ENCODE data around the gene LYRM4.

LYRM4 gene

DNA sequence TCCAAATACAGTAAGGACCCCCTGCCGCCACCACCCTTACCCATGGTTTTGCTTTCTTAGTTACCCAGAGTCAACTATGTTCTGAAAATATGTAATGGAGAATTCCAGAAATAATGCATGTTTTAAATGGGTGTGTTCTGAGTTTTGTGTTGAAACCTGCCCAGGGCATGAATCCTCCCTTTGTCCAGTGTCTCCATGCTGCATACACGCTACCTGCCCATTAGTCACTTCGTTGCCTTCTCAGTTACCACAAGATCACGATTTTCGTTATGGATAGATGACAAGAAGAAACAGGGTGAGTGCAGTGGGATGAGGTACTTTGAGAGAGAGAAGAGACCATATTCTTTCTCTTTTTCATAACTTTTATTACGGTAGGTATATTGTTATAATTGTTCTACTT is 11.2 kb upstream of the LYRM4 start:
- FAIRE-seq, result no peak
- no peak for DNase-seq (ENCODE audit: insufficient read length, low spot score)
- TF ChIP-seq POLR2A (IDR thresholded peaks at IDR 0.05; ENCODE audit: low read depth, low read length), result no peak

DNA sequence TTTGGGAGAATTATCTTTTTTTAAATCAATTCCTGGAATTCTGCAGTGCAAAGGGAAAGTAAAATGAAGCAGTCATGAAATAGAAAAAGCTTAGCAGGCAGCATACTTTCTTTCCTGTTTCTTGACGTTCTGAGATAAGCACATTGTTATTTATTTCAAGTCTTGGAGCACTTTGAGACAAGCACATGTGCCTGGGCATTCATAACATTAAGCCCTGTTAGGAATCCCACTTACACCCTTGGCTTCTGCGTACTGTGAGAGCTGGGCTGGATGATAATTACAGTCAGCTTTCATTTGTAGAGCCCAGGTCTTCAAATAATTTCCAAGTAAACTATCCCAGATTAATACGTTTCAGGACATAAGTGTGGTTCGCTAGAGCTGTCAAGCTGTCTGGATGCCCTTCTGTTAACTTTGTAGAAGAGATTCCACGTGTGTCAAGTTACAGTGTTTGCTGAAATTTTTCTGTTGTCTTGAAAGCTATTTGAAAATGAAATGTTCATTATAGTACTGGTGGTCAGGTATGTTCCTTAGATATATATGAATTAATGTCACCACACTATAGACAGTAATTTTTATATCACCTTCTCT is 9.4 kb upstream of the LYRM4 start:
- no peak for TF ChIP-seq POLR2A (IDR thresholded peaks at IDR 0.05; ENCODE audit: low read depth, low read length)
- DNase-seq (ENCODE audit: insufficient read length, low spot score) (no peak), FAIRE-seq (no peak)

DNA sequence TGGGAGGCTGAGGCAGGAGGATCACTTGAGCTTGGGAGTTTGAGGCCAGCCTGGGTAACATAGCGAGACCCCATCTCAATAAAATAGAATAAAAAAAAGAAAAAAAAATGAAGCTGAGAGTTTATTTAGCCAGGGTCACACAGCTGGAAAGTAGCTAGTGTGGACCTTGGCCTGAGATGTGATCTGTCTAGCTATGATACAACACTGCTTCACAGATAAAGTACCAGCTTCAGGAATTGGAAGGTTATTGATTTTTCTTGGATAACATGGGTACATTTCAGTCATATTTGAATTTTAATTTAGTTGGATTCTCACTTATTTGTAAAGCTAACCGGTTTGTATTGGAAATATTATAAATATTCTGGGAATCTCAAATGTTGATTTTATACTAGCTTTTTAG is 5.7 kb upstream of the LYRM4 start:
- FAIRE-seq, result no peak
- TF ChIP-seq POLR2A (IDR thresholded peaks at IDR 0.05; ENCODE audit: low read depth, low read length), result no peak
- DNase-seq (ENCODE audit: insufficient read length, low spot score), result no peak

DNA sequence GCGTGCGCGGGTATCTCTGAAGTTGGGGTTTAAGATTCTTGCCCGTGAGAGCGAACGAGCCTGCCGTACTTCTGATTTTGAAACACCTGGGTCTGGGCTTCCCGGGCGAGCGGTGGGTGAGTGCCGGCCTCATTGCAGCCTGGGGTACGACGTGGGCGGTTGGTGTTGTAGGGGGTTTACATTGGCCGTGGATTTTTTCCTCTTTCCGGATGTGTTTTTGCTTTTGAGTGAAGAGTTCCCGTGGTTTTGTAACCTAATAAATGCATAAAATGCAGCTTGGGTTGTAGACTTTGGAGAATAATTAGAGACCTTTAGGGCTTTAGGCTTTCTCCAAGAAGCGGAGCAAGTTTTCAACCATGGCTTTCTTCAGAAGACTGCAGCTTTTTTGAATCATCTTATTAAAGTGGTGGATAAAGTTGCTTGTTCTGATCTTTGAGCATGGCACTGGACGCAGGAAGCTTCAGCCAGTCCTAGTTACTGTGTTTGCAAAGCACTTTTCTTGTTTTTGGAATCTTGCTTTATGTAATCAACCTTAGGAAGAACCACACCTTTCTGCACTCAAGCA is 877 bp upstream of the LYRM4 start:
- no peak for TF ChIP-seq POLR2A (IDR thresholded peaks at IDR 0.05; ENCODE audit: low read depth, low read length)
- FAIRE-seq (no peak), DNase-seq (ENCODE audit: insufficient read length, low spot score) (no peak)

DNA sequence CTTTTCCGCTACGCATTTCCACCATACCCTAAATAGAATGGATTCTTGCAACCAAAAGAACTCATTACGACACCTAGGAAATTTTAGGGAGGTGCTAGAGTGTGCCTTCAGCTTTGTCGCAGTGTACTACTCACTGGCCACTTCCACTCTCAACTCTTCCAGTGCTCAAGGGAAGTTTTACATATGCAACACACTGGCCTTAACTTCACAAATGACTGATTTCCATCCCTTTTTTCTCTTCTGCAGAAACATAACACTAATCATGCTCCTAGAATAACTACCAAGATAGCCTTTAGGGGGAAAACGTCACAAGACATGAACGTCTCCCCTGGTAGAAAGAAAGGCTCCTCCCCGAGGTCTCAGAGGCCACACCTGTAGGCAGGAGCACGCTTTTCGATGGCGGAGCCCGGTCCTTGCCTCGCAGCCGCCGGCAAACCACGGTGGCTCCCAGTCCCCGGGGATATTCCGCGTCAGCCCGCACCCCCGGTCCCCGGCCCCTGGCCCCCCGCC is 584 bp downstream of the LYRM4 start:
- FAIRE-seq (peak; percentile 41), DNase-seq (ENCODE audit: insufficient read length, low spot score) (peak; percentile 62)
- TF ChIP-seq POLR2A (IDR thresholded peaks at IDR 0.05; ENCODE audit: low read depth, low read length), result no peak

DNA sequence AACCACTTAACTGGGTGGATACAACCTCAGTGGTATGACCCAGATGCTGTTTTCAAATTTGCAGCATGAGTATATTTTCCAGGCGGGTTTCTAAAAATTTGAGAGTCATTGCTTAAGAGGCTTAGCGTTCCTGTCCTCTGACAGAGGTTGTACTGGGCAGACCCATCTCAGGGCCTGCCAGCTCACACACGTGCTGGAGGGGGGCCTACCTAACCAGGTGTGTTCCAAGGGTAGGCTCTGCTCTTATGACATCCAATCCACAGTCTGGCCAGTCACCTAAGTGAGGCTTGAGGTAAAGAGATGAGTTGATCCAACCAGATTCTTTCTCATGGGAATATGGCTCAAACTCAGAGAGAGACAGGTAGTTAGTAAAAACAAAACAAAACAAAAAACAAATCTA is 1.3 kb downstream of the LYRM4 start:
- no peak for FAIRE-seq
- TF ChIP-seq POLR2A (IDR thresholded peaks at IDR 0.05; ENCODE audit: low read depth, low read length), result no peak
- DNase-seq (ENCODE audit: insufficient read length, low spot score), result no peak

DNA sequence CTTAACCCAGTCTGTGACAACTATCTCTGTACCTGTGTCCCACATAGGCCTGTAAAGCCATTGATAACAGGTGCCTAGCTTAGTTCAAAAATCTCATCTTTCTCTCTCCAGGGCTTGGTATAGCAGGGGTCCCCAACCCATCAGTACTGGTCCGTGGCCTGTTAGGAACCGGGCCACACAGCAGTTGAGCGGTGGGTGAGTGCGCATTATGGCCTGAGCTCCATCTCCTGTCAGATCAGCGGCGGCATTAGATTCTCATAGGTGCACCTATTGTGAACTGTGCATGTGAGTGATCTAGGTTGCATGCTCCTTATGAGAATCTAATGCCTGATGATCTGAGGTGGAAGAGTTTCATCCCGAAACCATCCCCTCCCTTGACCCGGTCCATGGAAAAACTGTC is 3.4 kb downstream of the LYRM4 start:
- DNase-seq (ENCODE audit: insufficient read length, low spot score), result no peak
- TF ChIP-seq POLR2A (IDR thresholded peaks at IDR 0.05; ENCODE audit: low read depth, low read length), result no peak
- FAIRE-seq, result no peak

DNA sequence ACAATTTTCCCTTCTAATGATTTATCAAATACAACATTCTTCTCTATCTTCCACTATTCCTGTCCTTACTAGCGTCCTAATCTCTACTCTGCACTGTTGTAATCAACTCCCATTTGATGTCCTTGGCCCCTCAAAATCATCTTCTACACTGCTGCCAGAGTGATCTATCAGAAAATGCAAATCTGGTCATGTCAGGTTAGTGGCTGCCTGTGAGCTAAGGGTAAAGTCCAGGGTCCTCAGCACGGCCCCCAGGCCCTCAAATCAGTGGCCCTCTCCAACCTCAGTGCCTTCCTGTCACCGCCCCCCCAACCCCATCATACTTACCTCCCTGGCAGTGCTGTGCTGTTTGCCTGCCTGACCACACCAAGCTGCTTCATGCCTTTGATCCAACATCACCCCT is 3.8 kb downstream of the LYRM4 start:
- no peak for TF ChIP-seq POLR2A (IDR thresholded peaks at IDR 0.05; ENCODE audit: low read depth, low read length)
- no peak for FAIRE-seq
- no peak for DNase-seq (ENCODE audit: insufficient read length, low spot score)

DNA sequence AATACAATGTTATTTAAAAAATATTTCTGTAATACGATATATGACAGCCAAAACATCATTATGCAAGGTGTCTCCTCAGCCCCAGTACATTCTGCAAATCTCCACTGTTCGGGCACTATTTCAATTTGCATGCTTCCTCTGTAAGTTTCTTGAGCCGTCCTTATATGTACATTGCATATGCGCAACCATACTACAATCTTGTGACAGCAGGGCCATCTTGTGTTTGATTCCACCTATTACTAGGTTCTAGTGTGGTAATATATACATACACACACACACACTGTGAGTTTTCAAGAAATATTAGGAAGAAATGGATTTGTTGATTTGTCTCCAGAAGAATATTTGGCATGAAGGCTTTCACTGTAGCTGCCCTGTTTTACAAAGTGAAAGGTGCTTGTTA is 9.8 kb downstream of the LYRM4 start:
- DNase-seq (ENCODE audit: insufficient read length, low spot score) (no peak), FAIRE-seq (no peak)
- TF ChIP-seq POLR2A (IDR thresholded peaks at IDR 0.05; ENCODE audit: low read depth, low read length), result no peak

DNA sequence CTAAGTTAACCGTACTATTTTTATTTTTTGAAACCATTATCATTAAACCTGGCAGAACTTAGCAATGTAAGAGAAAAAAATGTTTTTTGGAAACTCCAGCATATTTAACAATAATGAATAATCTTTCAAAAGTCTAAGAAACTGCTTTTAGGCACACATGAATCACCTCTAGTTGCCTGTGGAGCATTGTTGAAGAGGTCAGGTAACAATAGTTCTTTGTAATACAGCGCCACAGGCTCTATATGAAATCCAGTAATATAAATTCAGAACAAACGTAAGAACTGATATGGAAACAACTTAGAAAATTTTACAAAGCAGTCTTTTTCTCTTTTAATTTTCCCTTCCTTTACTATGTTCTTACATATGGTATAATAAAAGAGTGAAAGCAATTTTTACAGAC is 10.3 kb downstream of the LYRM4 start:
- DNase-seq (ENCODE audit: insufficient read length, low spot score), result no peak
- FAIRE-seq, result no peak
- no peak for TF ChIP-seq POLR2A (IDR thresholded peaks at IDR 0.05; ENCODE audit: low read depth, low read length)

DNA sequence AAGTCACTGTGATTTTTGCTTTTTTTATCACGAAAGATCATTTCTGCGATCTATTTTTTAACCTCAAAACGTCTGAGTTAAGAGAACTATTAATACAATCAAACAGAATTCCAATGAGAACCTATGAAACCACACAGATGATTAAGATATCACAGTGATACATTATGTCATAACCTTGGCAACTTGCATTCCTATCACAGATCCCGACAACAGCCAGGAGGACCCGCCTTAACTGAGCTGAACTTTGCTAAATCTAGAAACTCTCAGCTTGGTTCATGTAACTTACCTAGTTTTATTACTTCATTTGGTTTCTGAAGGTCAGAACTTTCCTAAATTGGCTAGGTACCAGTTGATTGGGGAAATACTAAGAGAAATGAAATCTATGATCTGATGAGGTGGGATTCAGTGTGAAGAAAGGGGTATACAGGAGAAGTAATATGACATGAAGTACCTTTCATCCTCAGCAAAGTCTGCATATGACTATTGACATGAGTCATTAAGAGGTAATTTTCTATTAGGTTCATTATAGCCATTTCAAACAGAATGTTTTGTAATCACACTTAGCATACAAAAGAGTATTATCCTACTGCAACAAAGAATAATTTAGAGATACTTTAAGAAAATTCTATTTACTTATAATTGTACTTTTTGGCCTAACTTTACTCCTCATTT is 11.2 kb downstream of the LYRM4 start:
- DNase-seq (ENCODE audit: insufficient read length, low spot score), result no peak
- no peak for TF ChIP-seq POLR2A (IDR thresholded peaks at IDR 0.05; ENCODE audit: low read depth, low read length)
- peak; percentile 38 for FAIRE-seq

DNA sequence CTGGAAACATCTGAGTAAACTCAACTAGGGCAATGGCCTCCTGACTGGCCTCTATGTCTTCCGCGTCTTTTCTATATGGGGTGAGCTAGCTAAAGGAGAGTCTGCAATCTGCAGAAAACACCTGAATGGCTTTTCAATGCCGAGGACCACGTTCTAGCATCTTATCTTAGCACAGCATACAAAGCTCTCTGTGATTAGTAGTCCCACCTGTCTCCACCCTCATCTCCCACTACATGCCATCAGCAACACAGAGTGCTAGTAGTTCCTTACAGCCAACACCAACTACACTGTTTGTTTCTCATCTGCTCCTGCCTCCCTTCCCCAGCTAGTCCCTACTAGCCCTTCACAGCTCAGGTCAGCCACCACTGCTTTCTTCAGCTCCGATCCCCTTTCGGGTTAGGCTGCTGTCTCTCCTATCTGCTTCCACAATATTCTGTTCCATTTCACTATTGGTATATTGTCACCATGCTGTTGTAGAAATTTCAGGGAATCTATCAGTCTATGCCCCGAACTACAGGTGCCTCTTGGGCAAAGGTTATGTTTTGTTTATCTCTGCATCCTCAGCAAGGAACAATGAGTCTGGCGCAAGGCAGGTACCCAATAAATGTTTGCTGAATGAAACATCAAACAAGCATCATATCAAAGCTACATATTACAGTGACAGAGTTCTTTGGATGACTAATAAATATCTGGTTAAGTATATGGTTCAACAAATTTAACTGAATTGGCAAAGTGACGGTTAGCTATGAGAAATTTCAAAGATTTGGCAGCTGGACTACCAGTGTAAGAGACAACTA is 12.2 kb downstream of the LYRM4 start:
- TF ChIP-seq POLR2A (IDR thresholded peaks at IDR 0.05; ENCODE audit: low read depth, low read length), result no peak
- FAIRE-seq (no peak), DNase-seq (ENCODE audit: insufficient read length, low spot score) (no peak)

DNA sequence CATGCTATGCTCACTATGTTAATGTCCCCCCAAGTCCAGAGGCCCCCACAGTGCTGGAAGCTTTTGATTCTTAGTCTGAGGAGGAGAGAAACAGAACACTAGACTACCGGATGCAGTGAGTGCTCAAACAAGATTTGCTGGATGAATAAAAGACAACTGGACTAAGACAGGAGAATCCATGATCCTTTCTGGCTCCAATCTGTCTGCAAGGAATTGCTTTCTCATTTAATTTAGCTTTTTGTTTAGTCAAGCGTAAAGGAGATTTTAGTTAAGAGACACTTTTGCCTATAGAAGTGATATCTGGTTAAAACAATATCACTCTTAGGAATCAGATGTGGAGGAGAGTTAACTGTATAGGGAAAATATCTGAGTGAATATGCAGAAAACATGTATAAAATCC is 13.5 kb downstream of the LYRM4 start:
- FAIRE-seq (no peak), DNase-seq (ENCODE audit: insufficient read length, low spot score) (no peak)
- TF ChIP-seq POLR2A (IDR thresholded peaks at IDR 0.05; ENCODE audit: low read depth, low read length), result no peak
